Cerebellar cortex (tissue), 1 donor: Measurements from ENCODE around the gene ETHE1.
A peak's percentile ranks its signal among the peaks of the same experiment; 100 is the strongest.
"Not testable (repeated sequence)": the region's sequence is repeated elsewhere in the genome, so short reads cannot be mapped to it uniquely, and the experiment has no call there.

Experiments
- DNase-seq: peaks from one replicate; pipeline ENCODE4 v3.0.0-alpha.2; 2015; ENCODE audit warnings: low spot score

ETHE1 gene

GRCh38 chr19:43551399-43552197, 24.6 kb upstream of the ETHE1 start:
- DNase-seq: no peak

GRCh38 chr19:43548706-43549105, 21.7 kb upstream of the ETHE1 start:
- no peak for DNase-seq

- not testable (repeated sequence) for DNase-seq
Measured at GRCh38 chr19:43547926-43548325, 20.9 kb upstream of the ETHE1 start.

GRCh38 chr19:43546581-43546980, 19.6 kb upstream of the ETHE1 start:
- DNase-seq: no peak

- DNase-seq: no peak
Measured at GRCh38 chr19:43545981-43546380, 19.0 kb upstream of the ETHE1 start.

- DNase-seq: no peak
Measured at GRCh38 chr19:43545276-43545675, 18.3 kb upstream of the ETHE1 start.

GRCh38 chr19:43544077-43544476, 17.1 kb upstream of the ETHE1 start:
- no peak for DNase-seq

- DNase-seq: no peak
Measured at GRCh38 chr19:43541920-43542650, 15.1 kb upstream of the ETHE1 start.

GRCh38 chr19:43540381-43540780, 13.4 kb upstream of the ETHE1 start:
- no peak for DNase-seq

GRCh38 chr19:43538922-43539321, 11.9 kb upstream of the ETHE1 start:
- DNase-seq: no peak

GRCh38 chr19:43534816-43535761, 8.1 kb upstream of the ETHE1 start:
- DNase-seq: peak; percentile 89

GRCh38 chr19:43534305-43534815, 7.4 kb upstream of the ETHE1 start:
- no peak for DNase-seq

GRCh38 chr19:43533546-43534304, 6.7 kb upstream of the ETHE1 start:
- peak; percentile 99 for DNase-seq

GRCh38 chr19:43532962-43533545, 6.1 kb upstream of the ETHE1 start, which contains the start of gene ZNF575:
TSS of gene ZNF575 (plus strand) at chr19:43533188. CDS start at chr19:43534423, 1,235 bp downstream.
- peak; percentile 96 for DNase-seq

GRCh38 chr19:43532571-43532961, 5.6 kb upstream of the ETHE1 start:
- no peak for DNase-seq

GRCh38 chr19:43527860-43528622, 1.0 kb upstream of the ETHE1 start:
- DNase-seq: no peak

- DNase-seq: no peak
Measured at GRCh38 chr19:43525836-43526771, 897 bp downstream of the ETHE1 start.

- peak; percentile 51 for DNase-seq
Measured at GRCh38 chr19:43524922-43525835, 1.8 kb downstream of the ETHE1 start.
